ENCODE measurements around the gene CRELD2.

CRELD2 gene

GRCh38 chr22:49913026-49913425 lies 5.4 kb upstream of the CRELD2 start:
- no peak for DNase-seq

GRCh38 chr22:49913446-49913845 lies 5.0 kb upstream of the CRELD2 start:
- DNase-seq, result no peak

- no peak for DNase-seq
Measured at GRCh38 chr22:49914256-49914655, 4.2 kb upstream of the CRELD2 start.

GRCh38 chr22:49915610-49916009 lies 2.8 kb upstream of the CRELD2 start:
- no peak for DNase-seq

GRCh38 chr22:49916831-49917230 lies 1.6 kb upstream of the CRELD2 start:
- no peak for DNase-seq

- DNase-seq, result no peak
Measured at GRCh38 chr22:49918911-49919881, 762 bp downstream of the CRELD2 start.

- DNase-seq, result no peak
Measured at GRCh38 chr22:49920859-49921258, 2.4 kb downstream of the CRELD2 start.

- DNase-seq, result no peak
Measured at GRCh38 chr22:49921508-49922278, 3.3 kb downstream of the CRELD2 start.

GRCh38 chr22:49922484-49922883 lies 4.0 kb downstream of the CRELD2 start:
- DNase-seq, result no peak

GRCh38 chr22:49922926-49923325 lies 4.5 kb downstream of the CRELD2 start:
- no peak for DNase-seq

- no peak for DNase-seq
Measured at GRCh38 chr22:49923445-49923844, 5.0 kb downstream of the CRELD2 start.

GRCh38 chr22:49924113-49924833 lies 5.8 kb downstream of the CRELD2 start:
- no peak for DNase-seq

GRCh38 chr22:49925525-49926128 lies 7.2 kb downstream of the CRELD2 start:
- no peak for DNase-seq

GRCh38 chr22:49926916-49927315 lies 8.5 kb downstream of the CRELD2 start:
- DNase-seq, result no peak

- no peak for DNase-seq
Measured at GRCh38 chr22:49927483-49928184, 9.2 kb downstream of the CRELD2 start.

- no peak for DNase-seq
Measured at GRCh38 chr22:49928185-49928495, 9.7 kb downstream of the CRELD2 start.

- no peak for DNase-seq
Measured at GRCh38 chr22:49928555-49929210, 10.2 kb downstream of the CRELD2 start.

- DNase-seq, result no peak
Measured at GRCh38 chr22:49929211-49929979, 11.0 kb downstream of the CRELD2 start.

GRCh38 chr22:49929994-49930575 lies 11.7 kb downstream of the CRELD2 start:
- no peak for DNase-seq

GRCh38 chr22:49930596-49931412 lies 12.4 kb downstream of the CRELD2 start:
- DNase-seq, result no peak

All from right forelimb (tissue), 1 donor.